GF-D8 (cell line): ENCODE measurements around the gene PPP4R1.
"Not testable (repeated sequence)": the region's sequence is repeated elsewhere in the genome, so short reads cannot be mapped to it uniquely, and the experiment has no call there.

Experiments used
- DNase-seq: peaks from one replicate; lab custom pipeline; 2025; lab: John Stamatoyannopoulos, UW

PPP4R1 gene

DNA sequence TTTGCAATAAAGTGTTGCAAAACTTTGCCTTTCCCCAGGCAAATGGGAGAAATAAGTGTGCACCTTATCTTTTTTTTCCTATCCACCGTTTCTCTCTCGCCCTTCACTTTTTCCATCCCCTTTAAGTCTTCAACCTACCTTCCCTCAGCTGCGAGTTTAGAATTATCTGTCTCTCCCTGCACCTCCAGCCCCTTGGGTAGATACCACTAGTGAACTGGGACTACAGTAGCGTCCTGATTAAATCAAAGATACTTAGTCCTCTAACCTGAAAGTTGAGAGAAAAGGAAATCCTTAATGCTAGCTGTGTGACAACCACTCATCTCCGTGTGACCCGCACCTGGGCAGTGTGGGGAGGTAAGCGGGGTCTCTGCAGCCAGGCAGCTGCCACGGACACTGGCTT lies 16.1 kb upstream of the PPP4R1 start:
- DNase-seq: no peak

DNA sequence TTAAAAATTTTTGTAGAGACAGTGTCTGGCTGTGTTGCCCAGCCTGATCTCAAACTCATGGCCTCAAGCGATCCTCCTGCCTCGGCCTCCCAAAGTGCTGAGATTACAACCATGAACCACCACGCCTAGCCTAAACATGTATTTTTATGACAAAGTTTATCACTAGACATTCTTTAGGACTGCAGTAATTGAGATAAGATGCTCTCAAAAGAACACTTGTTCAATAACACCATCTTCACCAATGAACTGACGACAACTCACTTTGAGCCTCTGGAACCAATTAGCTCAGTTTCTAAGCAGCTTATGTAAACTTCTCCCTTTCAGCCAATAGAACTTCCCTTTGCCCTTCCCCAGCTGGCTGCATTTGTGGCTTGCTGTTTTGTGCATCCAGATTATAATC lies 15.3 kb upstream of the PPP4R1 start:
- no peak for DNase-seq

DNA sequence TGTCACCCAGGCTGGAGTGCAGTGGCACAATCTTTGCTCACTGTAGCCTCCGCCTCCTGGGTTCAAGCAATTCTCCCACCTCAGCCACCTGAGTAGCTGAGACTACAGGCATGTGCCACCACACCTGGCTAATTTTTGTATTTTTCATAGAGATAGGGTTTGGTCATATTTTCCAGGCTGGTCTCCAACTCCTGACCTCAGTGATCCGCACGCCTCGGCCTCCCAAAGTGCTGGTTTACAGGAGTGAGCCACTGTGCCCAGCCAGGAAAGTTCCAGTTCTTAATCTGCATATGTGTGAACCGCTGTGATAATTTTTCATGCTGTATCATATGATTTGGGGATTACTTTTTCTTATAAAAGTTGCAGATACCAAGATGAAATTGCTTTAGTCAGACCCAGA lies 14.6 kb upstream of the PPP4R1 start:
- no peak for DNase-seq

DNA sequence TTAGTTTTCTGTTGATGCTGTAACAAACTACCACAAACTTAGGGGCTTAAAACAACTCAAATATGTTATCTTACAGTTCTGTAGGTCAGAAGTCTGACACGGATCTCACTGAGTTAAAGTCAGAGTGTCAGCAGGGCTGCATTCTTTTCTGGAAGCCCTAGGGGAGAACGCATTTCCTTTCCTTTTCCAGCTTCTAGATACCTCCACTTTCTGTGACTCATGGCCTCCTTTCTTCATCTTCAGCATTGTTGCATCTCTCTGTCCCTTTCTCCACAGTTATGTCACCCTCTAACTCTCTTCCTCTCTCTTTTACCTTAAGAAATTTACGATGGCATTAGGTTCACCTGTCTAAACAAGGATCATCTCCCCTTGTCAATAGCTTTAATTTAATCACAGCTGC lies 13.3 kb upstream of the PPP4R1 start:
- DNase-seq: no peak

DNA sequence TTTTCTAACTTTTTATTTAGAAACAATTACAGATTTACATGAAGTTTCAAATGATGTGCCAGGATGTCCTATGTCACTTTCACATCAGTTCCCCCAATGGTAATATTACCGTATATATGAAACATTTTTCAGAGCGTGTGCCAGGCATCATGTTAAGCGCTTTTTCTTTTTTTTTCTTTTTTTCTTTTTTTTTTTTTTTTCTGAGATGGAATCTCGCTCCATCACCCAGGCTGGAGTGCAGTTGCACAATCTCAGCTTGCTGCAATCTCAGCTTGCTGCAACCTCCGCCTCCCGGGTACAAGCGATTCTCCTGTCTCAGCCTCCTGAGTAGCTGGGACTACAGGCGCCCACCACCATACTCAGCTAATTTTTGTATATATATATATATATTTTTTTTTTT lies 5.6 kb upstream of the PPP4R1 start:
- no peak for DNase-seq

DNA sequence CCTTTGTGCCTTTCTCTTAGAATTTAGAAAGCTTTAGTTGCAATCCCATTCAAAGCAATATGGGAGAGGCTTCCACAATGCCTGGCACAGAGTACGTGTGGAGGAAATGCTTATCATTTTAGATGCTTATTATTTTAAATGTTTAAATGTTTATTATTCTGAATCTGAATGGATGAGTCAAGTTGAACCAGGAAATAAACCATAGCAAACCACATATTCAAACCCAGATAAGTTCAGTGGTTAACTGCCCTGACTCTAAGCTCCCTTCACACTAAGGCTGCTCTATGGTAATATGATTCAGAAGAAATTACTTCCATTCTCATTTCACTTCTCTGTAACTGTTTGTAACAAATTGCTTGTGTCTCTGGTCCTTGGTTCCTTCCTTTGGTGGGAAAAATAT lies 5.2 kb upstream of the PPP4R1 start:
- DNase-seq: no peak

DNA sequence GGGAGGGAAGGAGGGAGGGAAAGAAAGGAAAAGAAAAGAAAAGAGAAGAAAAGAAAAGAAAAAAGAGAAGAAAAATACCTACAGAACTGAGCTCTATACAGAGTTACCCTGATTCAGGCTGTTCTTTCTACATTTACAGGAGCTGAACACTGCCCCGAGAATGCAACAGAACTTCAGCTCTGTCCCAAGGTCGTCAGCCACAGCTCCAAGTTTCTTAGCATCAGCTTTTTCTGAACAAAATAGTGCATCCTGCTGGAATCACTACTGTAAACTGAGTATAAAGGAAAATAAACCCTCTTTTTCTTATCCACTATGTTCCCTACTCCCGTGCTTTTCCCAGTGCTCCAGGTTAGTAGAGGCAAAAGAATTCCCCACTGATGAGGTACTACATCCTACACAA lies 4.7 kb upstream of the PPP4R1 start:
- DNase-seq: no peak

DNA sequence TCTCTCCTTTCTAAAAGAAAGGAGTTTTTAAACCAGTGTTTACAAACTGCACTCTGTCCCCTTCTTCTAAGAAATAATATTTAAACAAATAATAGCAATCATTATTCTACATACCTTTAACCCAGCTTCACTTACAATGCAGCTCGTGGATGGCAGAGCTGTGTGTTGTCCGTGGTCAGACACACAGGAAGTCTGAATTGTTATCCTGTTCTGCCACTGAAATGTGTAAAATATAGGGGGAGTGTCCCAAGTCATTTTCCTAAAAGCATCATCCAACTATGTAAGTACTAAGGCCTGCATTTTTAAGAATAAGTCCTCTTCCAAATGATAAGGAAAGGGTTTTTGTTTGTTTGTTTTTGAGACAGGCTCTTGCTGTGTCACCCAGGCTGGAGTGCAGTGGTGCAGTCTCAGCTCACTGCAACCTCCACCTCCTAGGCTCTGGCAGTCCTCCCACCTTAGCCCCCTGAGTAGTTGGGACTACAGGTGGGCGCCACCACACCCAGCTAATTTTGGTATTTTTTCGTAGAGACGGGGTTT lies 2.7 kb upstream of the PPP4R1 start:
- DNase-seq: no peak

DNA sequence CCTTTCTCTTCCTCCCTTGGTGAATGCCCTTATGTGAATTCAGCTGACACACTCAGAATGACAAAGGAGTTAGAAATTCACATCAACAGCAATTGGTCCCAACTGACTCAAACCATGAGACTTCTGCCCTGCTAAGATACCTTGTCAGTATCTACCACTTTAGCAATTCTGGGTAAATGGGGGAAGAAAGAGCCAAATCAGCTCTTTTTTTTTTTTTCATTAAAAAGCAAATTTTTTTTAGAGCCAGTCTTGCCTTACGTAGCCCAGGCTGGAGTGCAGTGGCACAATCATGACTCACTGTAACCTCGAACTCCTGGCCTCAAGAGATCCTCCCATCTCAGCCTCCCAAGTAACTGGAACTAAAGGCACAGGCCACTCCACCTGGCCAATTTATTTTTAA lies 1.7 kb upstream of the PPP4R1 start:
- no peak for DNase-seq

DNA sequence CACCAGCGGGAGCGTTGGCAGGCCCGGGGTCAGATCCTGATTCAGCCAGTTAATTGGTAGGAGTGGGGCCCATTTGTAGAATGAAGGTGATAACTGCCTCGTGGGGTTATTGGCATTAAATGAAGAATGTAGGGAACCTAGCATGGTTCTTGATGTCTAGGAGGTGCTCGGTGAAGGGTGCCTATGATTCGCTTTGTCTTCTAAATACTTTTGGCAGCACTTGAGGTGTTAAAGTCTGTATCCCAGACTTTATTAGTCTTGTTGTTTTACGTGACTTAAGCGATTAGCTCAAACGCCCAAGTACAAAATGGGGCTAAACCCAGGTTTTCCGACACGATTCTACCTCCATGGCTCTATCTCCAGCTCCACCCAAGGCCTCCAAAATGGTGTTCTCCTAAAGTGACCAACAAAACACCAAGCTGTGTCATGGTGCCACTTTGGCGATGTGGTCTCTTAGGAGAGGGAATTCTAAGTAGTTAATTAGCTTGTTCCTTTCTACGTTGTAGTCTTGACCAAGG lies 980 bp upstream of the PPP4R1 start:
- DNase-seq: no peak

DNA sequence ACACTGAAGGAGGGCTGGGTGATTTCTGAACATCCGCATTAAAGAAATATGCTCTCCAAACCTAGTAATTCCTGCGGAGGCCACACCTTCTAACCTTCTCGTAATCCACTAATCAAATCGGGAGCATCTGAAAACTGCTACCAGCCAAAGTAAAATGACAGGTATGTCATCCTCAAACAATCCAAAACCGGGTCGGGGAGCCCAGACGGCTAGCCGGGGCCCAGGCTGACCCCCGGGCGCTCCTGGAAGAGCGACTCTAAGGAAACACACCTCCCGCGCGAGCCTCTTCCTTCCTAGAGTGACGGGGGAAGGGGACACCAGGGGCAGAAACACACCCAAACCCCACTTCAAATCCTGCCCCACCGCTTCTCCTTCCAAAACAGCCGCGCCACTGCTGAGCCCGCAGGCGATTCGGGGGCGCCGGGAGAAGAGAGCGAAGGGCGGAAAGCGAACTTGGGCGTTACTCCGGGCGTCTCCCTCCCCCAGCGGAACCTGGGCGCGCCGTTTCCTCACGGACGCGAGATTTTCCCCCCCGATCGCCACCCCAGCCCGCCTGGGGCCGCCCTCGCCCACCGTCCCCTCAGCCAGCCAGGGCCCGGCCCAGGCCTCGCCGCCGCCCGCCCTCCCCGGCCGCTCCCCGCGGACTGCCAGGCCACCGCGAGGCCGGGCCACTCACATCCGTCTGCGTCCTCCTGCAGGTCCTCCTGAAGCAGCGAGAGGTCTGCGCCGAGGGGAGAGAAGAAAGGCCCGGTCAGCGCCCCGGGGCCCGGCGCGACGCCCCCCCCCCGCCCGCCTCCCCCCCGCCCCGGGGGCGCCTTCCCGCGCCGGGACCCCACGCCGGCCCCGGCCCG lies 584 bp downstream of the PPP4R1 start:
- DNase-seq: peak; percentile 28

DNA sequence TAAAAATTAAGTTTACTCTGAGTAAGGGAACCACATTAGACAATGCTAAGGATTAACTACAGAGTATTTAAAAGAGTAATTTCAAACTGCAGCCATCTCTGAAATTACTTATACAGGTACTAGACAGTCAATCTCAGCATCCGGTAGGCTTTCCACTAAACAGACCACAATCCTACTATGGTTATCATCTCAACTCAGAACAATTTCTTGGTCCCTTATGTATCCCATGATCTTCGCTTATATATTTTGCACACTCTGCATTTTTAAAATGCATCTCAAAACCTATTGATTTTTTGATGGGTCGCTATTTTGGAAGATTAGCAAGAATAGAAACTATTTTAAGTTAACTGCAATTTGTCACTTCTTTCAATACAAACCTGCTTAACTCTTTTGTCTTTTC lies 1.4 kb downstream of the PPP4R1 start:
- DNase-seq: no peak

DNA sequence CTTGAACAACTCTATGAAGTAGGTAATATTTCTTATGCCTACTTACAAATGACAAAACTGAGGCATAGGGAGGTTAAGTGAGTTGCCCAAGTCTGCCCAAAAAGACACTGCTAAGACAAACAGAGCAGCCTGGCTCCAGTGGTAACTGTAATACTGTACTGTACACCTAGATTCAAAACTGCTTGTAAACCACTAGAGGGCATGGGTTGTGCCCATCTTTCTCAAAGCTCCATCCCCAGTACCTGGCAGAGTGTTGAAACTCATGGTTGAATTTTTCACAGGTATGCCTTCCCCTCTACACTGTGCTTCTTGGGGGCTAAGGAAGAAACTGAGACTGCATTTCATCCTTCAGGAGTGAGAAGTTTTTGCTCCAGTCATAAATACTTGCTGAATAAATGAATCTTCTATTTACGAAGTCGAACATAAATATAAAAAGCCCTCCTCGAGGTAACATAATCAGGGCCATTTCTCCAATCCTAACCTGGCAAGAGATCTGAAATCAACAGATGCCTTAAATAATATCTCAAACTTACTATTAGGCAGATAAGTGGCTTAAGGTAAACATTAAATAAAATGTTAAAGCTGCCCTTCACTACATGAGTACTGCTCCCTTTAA lies 2.0 kb downstream of the PPP4R1 start:
- DNase-seq: peak; percentile 55

DNA sequence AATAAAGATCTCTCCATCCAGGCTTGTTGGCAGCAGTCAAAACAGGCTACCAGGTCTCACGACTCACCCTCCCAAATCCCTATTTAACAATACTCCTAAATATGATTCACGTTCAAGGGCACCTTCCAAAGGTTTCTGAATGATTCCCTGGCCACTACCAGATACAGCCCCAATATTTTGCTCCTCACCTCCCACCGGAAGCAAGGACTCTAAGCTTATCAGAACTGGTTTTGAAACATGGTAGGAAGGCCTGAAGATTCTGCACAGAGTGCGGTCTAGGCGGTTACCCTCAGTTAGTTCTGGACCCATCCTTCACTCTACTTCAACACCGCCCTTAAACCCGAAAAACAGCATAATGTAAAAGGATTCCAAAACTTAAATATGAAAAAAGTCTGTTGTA lies 5.2 kb downstream of the PPP4R1 start:
- DNase-seq: no peak

DNA sequence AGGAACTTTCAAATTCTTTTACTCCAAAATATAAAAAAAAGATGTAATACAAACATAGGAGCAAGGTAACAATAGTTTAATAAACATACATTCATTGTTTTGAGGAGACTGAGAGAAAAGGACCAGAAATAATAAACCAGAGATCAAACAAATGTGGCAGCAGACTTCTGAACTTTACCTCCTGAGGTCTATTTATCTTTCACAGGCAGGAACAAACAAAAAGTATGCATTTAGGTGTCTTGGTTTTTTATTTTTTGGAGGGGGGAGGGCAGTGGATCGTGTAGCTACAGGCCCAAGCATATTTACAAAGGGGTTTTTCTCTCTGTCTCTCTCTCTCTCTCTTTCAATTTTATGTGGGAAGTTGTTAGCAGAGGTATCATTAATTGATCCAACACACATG lies 5.6 kb downstream of the PPP4R1 start:
- DNase-seq: no peak

DNA sequence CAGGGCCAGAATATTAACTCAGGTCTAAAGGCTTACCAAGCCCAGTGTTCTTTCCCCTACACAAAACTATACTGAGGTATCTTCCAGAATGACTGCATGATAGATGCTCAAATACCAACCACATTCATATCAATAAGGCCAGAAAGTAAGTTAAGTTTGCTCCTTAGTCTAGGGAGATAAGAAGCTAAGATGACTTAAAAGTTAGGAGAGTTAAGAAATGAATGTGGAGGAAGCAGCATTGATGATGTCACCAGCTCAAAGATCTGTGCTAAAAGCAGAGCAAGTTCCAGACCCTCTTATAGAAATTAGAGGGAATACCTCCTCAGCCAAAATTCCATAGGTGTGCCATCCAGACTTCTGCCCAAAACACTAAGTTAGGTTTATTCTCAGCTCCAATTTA lies 6.1 kb downstream of the PPP4R1 start:
- DNase-seq: no peak

DNA sequence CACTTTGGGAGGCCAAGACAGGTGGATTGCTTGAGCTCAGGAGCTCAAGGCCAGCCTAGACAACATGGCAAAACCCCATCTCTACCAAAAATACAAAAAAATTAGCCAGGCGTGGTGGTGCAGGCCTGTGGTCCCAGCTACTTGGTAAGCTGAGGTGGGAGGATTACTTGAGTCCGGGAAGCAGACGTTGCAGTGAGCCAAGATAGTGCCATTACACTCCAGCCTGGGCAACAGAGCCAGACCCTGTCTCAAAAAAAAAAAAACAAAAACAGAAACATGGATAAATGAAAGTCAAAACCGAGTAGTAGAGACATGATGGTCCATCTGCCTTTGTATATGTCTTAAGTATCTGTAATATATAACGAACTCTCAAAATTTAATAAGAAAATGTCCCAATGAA lies 7.2 kb downstream of the PPP4R1 start:
- not testable (repeated sequence) for DNase-seq

DNA sequence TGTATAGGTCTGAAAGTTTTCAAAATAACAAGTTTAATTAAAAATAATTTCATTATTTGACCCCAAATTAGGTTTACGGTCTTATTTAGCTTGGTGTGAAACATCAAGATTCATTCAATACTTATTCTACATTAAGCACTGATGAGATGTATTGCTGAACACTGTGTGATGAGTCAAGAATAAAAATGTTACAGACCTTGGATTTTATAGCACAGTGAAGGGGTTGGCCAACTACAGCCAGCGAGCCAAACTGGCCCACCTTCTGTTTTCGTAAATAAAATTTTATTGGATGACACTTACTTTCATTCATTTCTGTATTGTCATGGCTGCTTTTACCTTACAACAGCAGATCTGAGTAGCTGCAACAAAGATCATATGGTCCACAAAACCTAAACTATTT lies 8.3 kb downstream of the PPP4R1 start:
- no peak for DNase-seq

DNA sequence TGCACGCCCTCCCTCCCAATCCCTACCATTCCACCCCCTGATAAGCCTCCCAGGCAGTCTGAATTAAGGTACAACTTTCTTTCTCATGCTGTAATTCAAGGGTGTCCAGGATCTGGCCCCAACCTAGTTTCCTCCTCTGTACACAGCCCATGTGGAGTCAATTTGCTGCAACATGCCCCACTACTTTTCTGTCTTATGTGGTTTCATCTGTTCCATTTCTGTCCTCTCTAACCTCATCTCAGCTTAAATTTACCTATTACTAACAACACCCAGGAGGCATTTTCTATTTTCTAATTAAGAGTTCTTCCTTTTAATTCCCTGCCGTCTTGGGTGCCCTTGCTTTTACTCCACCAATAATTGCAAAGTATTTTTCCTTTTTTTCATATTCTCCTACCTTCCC lies 10.0 kb downstream of the PPP4R1 start:
- DNase-seq: no peak

DNA sequence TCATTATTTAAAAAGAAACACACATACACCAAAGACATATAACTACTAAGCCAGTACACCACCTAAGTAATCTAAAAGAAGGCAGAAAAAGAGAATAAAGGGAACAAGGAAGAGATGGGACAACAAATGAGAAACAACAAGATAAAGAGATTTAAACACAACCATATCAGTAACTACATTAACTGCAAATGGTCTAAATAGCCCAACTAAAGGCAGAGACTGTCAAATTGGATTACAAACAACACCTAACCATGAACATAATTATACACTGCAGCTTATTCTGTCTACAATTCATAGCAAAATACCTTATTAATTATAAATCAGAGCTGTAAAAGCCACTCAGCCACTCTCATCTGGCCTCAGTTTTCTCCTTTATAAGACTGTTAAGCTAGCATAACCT lies 15.0 kb downstream of the PPP4R1 start:
- DNase-seq: no peak

DNA sequence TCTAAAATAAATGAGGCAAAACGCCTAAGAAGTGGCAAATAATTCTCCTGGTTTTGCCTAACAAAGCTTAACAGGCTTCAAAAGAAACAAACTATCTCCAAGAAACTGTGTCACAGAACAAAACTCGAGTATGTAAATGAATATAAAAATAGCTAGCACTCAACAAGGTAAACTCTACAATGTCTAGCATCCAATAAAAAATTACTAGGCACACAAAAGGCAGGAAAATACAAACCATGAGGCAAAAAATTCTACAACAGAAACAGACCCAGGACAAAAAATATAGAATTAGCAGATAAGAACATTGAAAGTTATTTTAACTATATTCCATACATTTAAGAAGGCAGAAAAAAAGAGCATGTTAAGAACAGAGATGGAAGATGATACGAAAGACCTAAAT lies 16.8 kb downstream of the PPP4R1 start:
- DNase-seq: no peak

DNA sequence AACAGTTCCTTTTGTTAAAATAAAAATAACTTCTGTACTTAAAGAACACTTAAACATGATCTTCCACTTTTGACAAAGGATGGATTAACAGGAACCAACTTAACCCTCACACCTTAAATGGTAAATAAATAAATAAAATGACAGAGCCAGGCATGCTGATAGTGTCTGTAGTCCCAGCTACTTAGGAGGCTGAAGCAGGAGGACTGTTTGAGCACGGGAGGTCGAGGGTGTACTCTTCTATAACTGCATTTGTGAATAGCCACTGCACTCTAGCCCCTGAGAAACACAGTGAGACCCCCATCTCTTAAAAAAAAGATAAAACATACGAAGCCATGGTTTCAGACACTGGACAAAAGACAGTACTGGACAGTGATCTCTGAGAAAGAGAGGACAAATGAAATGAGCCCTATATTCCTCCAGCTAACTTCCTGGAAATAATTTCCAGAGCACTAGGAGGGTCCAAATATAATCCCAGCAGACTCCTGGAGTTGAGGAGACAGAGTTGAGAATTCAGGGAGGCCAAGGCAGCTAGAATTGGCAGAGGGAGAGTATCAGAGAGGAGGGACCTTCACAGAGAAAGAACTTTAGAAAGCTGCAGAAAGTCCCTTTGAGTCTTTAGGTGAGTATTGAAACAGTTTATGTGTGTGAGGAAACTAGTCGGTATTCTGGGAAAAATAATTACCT lies 17.4 kb downstream of the PPP4R1 start:
- no peak for DNase-seq

DNA sequence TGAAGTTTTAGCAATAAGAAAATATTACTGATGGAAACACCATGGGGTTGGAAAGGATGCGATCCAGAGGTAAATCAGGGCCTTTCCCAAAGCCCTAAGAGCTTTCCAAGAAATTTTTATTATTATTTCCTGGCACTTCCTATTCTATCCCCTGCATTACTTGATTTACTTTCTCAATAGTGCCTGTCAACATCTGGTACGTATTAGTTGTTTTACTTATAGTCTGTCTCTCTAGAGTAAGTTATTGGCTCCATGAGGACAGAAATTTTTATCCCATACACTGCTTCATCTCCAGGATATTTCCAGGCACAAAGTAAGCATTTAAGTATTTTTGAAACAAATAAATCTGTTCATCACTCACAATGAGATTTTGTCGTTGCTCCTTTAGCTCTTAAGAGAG lies 18.1 kb downstream of the PPP4R1 start:
- no peak for DNase-seq
